ENCODE data around the gene TMEM143. TPM values are rescaled to one million over a fixed set of nuclear protein-coding genes. Genes with fewer than 3 reads are reported as not detected.

TMEM143 gene
- total and polyA plus RNA-seq, 10 of the 15 experiments (the other 5 are each of a cell fraction or from before 2014, with no cell fraction given): 1.5 to 19.5 (median 10.1) TPM

GRCh38 chr19:48348737-48349136 is 15.0 kb downstream of the TMEM143 start (continued):
- TF ChIP-seq MYB (IDR thresholded peaks at IDR 0.05; ENCODE audit: borderline replicate concordance, low read depth, low read length): no peak
- no peak for TF ChIP-seq JUND (IDR thresholded peaks at IDR 0.05; ENCODE audit: low read depth, low read length)
- TF ChIP-seq ZBTB11 (CRISPR knock-in tag; IDR thresholded peaks at IDR 0.05): no peak
- TF ChIP-seq CBFB (IDR thresholded peaks at IDR 0.05; ENCODE audit: low read depth): no peak
- TF ChIP-seq NBN (IDR thresholded peaks at IDR 0.05): no peak
- TF ChIP-seq EED (IDR thresholded peaks at IDR 0.05; ENCODE audit: low read depth): no peak
- TF ChIP-seq SREBF1 (IDR thresholded peaks at IDR 0.05; ENCODE audit: low read length): no peak
- no peak for TF ChIP-seq MYC (IDR thresholded peaks at IDR 0.05; ENCODE audit: insufficient read depth, insufficient read length, insufficient replicate concordance, low read length, severe bottlenecking)
- no peak for TF ChIP-seq YY1 (IDR thresholded peaks at IDR 0.05; ENCODE audit: low read depth, low read length)
- no peak for TF ChIP-seq PAX5 (IDR thresholded peaks at IDR 0.05; ENCODE audit: borderline replicate concordance, low read depth, low read length)
- no peak for TF ChIP-seq MTA3 (IDR thresholded peaks at IDR 0.05; ENCODE audit: borderline replicate concordance, low read length)
- TF ChIP-seq USF1 (IDR thresholded peaks at IDR 0.05; ENCODE audit: borderline replicate concordance, extremely low read length, insufficient read depth, low read depth, low read length): no peak

All from GM12878 (cell line).